ENCODE results near the gene MADD. TPM values are rescaled to one million over a fixed set of nuclear protein-coding genes. Genes with fewer than 3 reads are reported as not detected.

The MADD gene
- total and polyA plus RNA-seq, 2 donors (not counting 3 experiments of a cell fraction or from before 2014, with no cell fraction given), result 35.3 to 36.8 TPM

DNA sequence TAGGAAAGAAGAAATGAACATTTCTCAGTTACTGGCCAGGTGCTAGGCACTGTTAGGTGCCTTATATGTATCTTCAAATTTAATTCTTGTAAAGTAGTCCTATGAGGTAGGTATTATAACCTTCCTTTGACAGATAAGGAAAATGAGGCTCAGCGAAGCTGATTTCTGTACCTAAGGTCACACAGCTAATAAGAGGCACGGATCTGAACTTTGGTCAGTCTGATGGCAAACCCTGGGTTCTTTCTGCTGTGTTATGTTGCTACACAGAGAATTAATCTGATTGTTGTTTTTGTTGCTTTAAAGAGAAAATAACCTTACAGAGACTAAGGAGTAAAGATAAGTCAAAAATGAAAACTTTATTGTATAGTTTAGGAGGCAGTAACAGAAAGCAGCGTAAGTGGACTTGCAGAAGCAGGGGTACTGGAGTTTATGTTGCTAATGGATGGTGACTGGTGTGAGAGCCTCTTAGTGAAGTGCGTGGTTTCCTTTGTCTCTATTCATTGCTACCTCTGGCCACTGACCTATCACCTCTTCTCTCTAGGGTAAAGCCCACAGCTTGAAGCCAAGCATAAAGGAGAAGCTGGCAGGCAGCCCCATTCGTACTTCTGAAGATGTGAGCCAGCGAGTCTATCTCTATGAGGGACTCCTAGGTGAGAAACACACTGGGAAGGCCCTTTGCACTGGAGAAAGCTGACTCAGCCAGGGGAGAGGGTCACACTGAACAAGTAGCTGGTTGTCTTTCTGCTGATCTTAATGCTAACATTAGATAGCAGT, 38.3 kb downstream of the MADD start:
- H3K9me1 ChIP-seq (replicated peaks; ENCODE audit: control insufficient read depth, extremely low read depth, insufficient read depth, low read length), result no peaks in the 10 kb centered on the region
- ChIA-PET POLR2A (interaction anchor here (0.6 kb wide), 1 partner anchor 52 kb away, joined by 4 read pairs; no protein-coding TSS in a partner anchor), CTCF (interaction anchor here (1.5 kb wide), 1 partner anchor 47 kb away, joined by 3 read pairs; no protein-coding TSS in a partner anchor)
- BruUV-seq (replicated peaks), result no TSS peak
- H4K20me1 ChIP-seq (replicated peaks; ENCODE audit: control insufficient read depth, extremely low read depth, insufficient read depth, low read length), result no peaks in the 10 kb centered on the region
- no peak overlapping the region for H2AFZ ChIP-seq (ENCODE audit: low read depth, low read length)
- dilution Hi-C loops (cut with MboI; ENCODE audit: extremely low pct_ligation_motif_present, low sequenced_read_pairs), result no loop called here
- no peaks in the 10 kb centered on the region for H3K79me2 ChIP-seq (ENCODE audit: control insufficient read depth, insufficient read depth, low read length)
- FAIRE-seq (no peak), DNase-seq (ENCODE audit: low read depth, low spot score) (no peak)
- intact Hi-C loops (cut with micrococcal nuclease), result no loop called here
- H3K9ac ChIP-seq (replicated peaks; ENCODE audit: extremely low read depth, insufficient read depth, low read length), result no peak overlapping the region
- H3K4me3 ChIP-seq (replicated peaks in 1 of 3; ENCODE audit: insufficient read depth in 1 of 3, low read depth in 1 of 3, low read length in 3 of 3), result no peak overlapping the region
- no peak overlapping the region for H3K4me2 ChIP-seq (ENCODE audit: insufficient read depth, low read length)
- TF ChIP-seq POLR2AphosphoS5 (IDR thresholded peaks at IDR 0.05; ENCODE audit: insufficient read depth, low read depth, low read length) (no peak), POLR2A (IDR thresholded peaks at IDR 0.05; ENCODE audit: low read depth, low read length) (no peak), FOS (IDR thresholded peaks at IDR 0.05; ENCODE audit: borderline replicate concordance, insufficient read depth, low read length) (no peak), GATA2 (IDR thresholded peaks at IDR 0.05; ENCODE audit: insufficient read depth, insufficient read length, low read depth, low read length) (no peak)
- H3K27ac ChIP-seq (ENCODE audit: insufficient read depth, low read depth, low read length), result no peak overlapping the region
- H3K27me3 ChIP-seq (ENCODE audit: control insufficient read depth in 2 of 2, insufficient read depth in 2 of 2, low read length in 2 of 2), result no peaks in the 10 kb centered on the region
- peaks cover 14 to 40% of the 10 kb centered on the region in 2 experiments for H3K36me3 ChIP-seq (ENCODE audit: control insufficient read depth in 2 of 2, extremely low read depth in 1 of 2, insufficient read depth in 2 of 2, low read length in 2 of 2)
- H3K4me1 ChIP-seq (ENCODE audit: control insufficient read depth, extremely low read depth, insufficient read depth, low read length), result no peaks in the 10 kb centered on the region
- no peaks in the 10 kb centered on the region for H3K9me3 ChIP-seq (replicated peaks; ENCODE audit: control insufficient read depth, insufficient read depth, low read length)

DNA sequence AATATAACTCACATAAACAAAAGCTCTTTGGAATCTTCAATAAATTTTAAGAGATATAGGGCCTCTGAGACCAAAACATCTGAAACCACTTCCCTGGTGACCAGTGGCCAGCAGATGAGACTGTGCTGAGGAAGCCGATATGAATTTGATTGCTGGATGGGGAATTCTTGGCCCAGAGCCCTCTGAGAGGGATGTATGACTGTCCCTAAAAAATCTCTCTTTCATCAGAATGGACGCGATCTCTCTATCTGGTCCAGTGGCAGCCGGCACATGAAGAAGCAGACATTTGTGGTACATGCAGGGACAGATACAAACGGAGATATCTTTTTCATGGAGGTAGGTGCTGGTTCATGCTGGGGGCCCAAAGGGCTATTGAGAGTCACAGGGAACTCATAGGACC, 45.1 kb downstream of the MADD start:
- Histone ChIP-seq H3K4me2 (ENCODE audit: insufficient read depth, low read length) (no peak overlapping the region), H3K9ac (replicated peaks; ENCODE audit: extremely low read depth, insufficient read depth, low read length) (no peak overlapping the region), H3K27me3 (ENCODE audit: control insufficient read depth in 2 of 2, insufficient read depth in 2 of 2, low read length in 2 of 2) (no peaks in the 10 kb centered on the region), H3K9me3 (replicated peaks; ENCODE audit: control insufficient read depth, insufficient read depth, low read length) (no peaks in the 10 kb centered on the region), H3K4me1 (ENCODE audit: control insufficient read depth, extremely low read depth, insufficient read depth, low read length) (no peaks in the 10 kb centered on the region), H3K79me2 (ENCODE audit: control insufficient read depth, insufficient read depth, low read length) (no peaks in the 10 kb centered on the region), H3K9me1 (replicated peaks; ENCODE audit: control insufficient read depth, extremely low read depth, insufficient read depth, low read length) (no peaks in the 10 kb centered on the region), H3K4me3 (replicated peaks in 1 of 3; ENCODE audit: insufficient read depth in 1 of 3, low read depth in 1 of 3, low read length in 3 of 3) (no peak overlapping the region), H4K20me1 (replicated peaks; ENCODE audit: control insufficient read depth, extremely low read depth, insufficient read depth, low read length) (no peaks in the 10 kb centered on the region), H2AFZ (ENCODE audit: low read depth, low read length) (no peak overlapping the region), H3K27ac (ENCODE audit: insufficient read depth, low read depth, low read length) (no peak overlapping the region), H3K36me3 (ENCODE audit: control insufficient read depth in 2 of 2, extremely low read depth in 1 of 2, insufficient read depth in 2 of 2, low read length in 2 of 2) (peaks cover 12 to 23% of the 10 kb centered on the region in 2 experiments)
- TF ChIP-seq, protein P1, sequence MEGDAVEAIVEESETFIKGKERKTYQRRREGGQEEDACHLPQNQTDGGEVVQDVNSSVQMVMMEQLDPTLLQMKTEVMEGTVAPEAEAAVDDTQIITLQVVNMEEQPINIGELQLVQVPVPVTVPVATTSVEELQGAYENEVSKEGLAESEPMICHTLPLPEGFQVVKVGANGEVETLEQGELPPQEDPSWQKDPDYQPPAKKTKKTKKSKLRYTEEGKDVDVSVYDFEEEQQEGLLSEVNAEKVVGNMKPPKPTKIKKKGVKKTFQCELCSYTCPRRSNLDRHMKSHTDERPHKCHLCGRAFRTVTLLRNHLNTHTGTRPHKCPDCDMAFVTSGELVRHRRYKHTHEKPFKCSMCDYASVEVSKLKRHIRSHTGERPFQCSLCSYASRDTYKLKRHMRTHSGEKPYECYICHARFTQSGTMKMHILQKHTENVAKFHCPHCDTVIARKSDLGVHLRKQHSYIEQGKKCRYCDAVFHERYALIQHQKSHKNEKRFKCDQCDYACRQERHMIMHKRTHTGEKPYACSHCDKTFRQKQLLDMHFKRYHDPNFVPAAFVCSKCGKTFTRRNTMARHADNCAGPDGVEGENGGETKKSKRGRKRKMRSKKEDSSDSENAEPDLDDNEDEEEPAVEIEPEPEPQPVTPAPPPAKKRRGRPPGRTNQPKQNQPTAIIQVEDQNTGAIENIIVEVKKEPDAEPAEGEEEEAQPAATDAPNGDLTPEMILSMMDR (IDR thresholded peaks at IDR 0.05; ENCODE audit: extremely low read depth in 1 of 2, insufficient read depth in 1 of 2, low read depth in 1 of 2, low read length in 2 of 2), result no peak
- TF ChIP-seq MYC (IDR thresholded peaks at IDR 0.05; ENCODE audit: low read depth, low read length), result no peak
- TF ChIP-seq GATA2 (IDR thresholded peaks at IDR 0.05; ENCODE audit: insufficient read depth, insufficient read length, low read depth, low read length), result no peak
- no peak for TF ChIP-seq FOS (IDR thresholded peaks at IDR 0.05; ENCODE audit: borderline replicate concordance, insufficient read depth, low read length)
- TF ChIP-seq, protein P2, sequence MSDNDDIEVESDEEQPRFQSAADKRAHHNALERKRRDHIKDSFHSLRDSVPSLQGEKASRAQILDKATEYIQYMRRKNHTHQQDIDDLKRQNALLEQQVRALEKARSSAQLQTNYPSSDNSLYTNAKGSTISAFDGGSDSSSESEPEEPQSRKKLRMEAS (IDR thresholded peaks at IDR 0.05; ENCODE audit: insufficient read depth, insufficient read length), result no peak
- TF ChIP-seq EZH2 (IDR thresholded peaks at IDR 0.05; ENCODE audit: borderline replicate concordance, low read depth, low read length, severe bottlenecking), result no peak
- TF ChIP-seq POLR2AphosphoS5 (IDR thresholded peaks at IDR 0.05; ENCODE audit: insufficient read depth, low read depth, low read length), result no peak
- TF ChIP-seq POLR2A (IDR thresholded peaks at IDR 0.05; ENCODE audit: low read depth, low read length), result no peak
- TF ChIP-seq JUN (IDR thresholded peaks at IDR 0.05; ENCODE audit: borderline replicate concordance, insufficient read depth, insufficient read length, low read depth), result no peak
- CTCF ChIA-PET, result interaction anchor here (1.1 to 1.6 kb wide), 2 partner anchors 15 to 40 kb away, joined by 4 to 8 read pairs; no protein-coding TSS in a partner anchor
- no peak for DNase-seq (ENCODE audit: low read depth, low spot score)
- BruUV-seq (replicated peaks), result no TSS peak
- intact Hi-C loops (cut with micrococcal nuclease), result loop anchor here (5.0 kb wide), 1 partner anchor 32 kb away; no protein-coding TSS in a partner anchor
- dilution Hi-C loops (cut with MboI; ENCODE audit: extremely low pct_ligation_motif_present, low sequenced_read_pairs), result no loop called here
- FAIRE-seq, result no peak
- POLR2A ChIA-PET, result no interaction called here

All from endothelial cell of umbilical vein (primary cell).